Ishikawa (cell line): ENCODE measurements around the gene CDH13.

Experiments used
- CEBPB ChIP-seq: IDR thresholded peaks from 2 replicates; pipeline ENCODE4 v1.6.1; 2012
- CREB1 ChIP-seq: IDR thresholded peaks from 2 replicates; pipeline ENCODE4 v1.6.1; 2012; ENCODE audit warnings: low read depth
- EGR1 ChIP-seq: IDR thresholded peaks from 2 replicates; pipeline ENCODE4 v1.6.1; 2012
- EP300 ChIP-seq: IDR thresholded peaks from 2 replicates; pipeline ENCODE4 v1.6.1; 2012; ENCODE audit warnings: borderline replicate concordance
- FOXM1 ChIP-seq: IDR thresholded peaks from 2 replicates; pipeline ENCODE4 v1.6.1; 2012; ENCODE audit warnings: low read depth, borderline replicate concordance
- MAX ChIP-seq: IDR thresholded peaks from 2 replicates; pipeline ENCODE4 v1.6.1; 2012
- NFIC ChIP-seq: IDR thresholded peaks from 2 replicates; pipeline ENCODE4 v1.6.1; 2012
- RAD21 ChIP-seq: IDR thresholded peaks from 2 replicates; pipeline ENCODE4 v1.6.1; 2012; ENCODE audit warnings: low read depth
- REST ChIP-seq: IDR thresholded peaks from 2 replicates; pipeline ENCODE4 v1.6.1; 2012; ENCODE audit warnings: low read depth, mild to moderate bottlenecking
- TCF12 ChIP-seq: IDR thresholded peaks from 2 replicates; pipeline ENCODE4 v1.6.1; 2012; ENCODE audit warnings: low read depth
- TEAD4 ChIP-seq: IDR thresholded peaks from 2 replicates; pipeline ENCODE4 v1.6.1; 2012
- USF1 ChIP-seq: IDR thresholded peaks from 2 replicates; pipeline ENCODE4 v1.6.1; 2012
- YY1 ChIP-seq: IDR thresholded peaks from 2 replicates; pipeline ENCODE4 v1.6.1; 2012; ENCODE audit warnings: low read depth
- ZBTB7A ChIP-seq: IDR thresholded peaks from 2 replicates; pipeline ENCODE4 v1.6.1; 2012; ENCODE audit warnings: low read depth

Gene CDH13

GRCh38 chr16:83136419-83136818 lies 509.6 kb downstream of the CDH13 start:
- TF ChIP-seq NFIC (no peak), CREB1 (no peak), TEAD4 (no peak), FOXM1 (no peak), REST (no peak)

- TF ChIP-seq RAD21 (no peak), USF1 (no peak), MAX (no peak), CREB1 (no peak), CEBPB (no peak), EP300 (no peak), ZBTB7A (no peak), TEAD4 (no peak), YY1 (no peak), TCF12 (no peak), FOXM1 (no peak), EGR1 (no peak)
Observed at GRCh38 chr16:83136924-83137323, 510.2 kb downstream of the CDH13 start.

- TF ChIP-seq CEBPB (no peak), TEAD4 (no peak), EP300 (no peak), CREB1 (no peak), MAX (no peak), EGR1 (no peak), REST (no peak), NFIC (no peak), RAD21 (no peak)
Observed at GRCh38 chr16:83137326-83137781, 510.6 kb downstream of the CDH13 start.

- TF ChIP-seq USF1 (no peak), CEBPB (no peak), NFIC (no peak), REST (no peak), YY1 (no peak), TCF12 (no peak), TEAD4 (no peak), RAD21 (no peak), ZBTB7A (no peak)
Observed at GRCh38 chr16:83137894-83138293, 511.1 kb downstream of the CDH13 start.

GRCh38 chr16:83138512-83138911 lies 511.7 kb downstream of the CDH13 start:
- no peak for TF ChIP-seq NFIC
- TF ChIP-seq MAX = no peak
- no peak for TF ChIP-seq USF1
- no peak for TF ChIP-seq TEAD4
- TF ChIP-seq EP300 = no peak
